ENCODE measurements around the gene CRISP3. TPM values are rescaled to one million over a fixed set of nuclear protein-coding genes. Genes with fewer than 3 reads are reported as not detected.

Gene CRISP3
- total and polyA plus RNA-seq, 2 donors (not counting 1 experiment from before 2014, with no cell fraction given), result not detected

DNA sequence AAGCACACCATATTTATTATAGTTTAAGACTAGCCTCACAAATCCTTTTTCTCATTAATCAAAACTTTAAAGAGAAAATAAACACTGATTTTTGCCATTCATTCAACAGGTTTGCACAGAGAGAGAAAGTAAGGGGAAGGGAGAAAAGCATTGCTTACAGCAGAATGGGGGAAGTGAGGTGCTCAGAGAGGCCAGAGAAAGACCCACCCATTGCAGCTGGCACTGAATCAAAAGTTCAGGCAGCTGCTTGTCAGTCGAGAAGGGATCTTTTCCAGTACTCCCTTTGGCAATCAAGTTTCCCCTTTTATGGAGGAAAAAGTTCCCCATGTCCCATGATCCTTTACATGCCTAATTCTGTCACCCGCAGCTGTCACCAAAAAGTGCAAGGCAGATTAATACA lies 22.9 kb downstream of the CRISP3 start:
- CTCF ChIA-PET, result no interaction called here
- Histone ChIP-seq H3K4me2 (replicated peaks; ENCODE audit: low read depth, low read length, poor library complexity, severe bottlenecking) (no peak overlapping the region), H3K9ac (ENCODE audit: low read length) (no peak overlapping the region), H2AFZ (ENCODE audit: insufficient read depth, low read depth, low read length, poor library complexity, severe bottlenecking) (no peak overlapping the region), H3K4me3 (ENCODE audit: control extremely low read depth in 1 of 5, extremely low read depth in 1 of 5, insufficient read depth in 1 of 5, low read depth in 2 of 5, low read length in 4 of 5) (no peak overlapping the region), H4K20me1 (ENCODE audit: control insufficient read depth, insufficient read depth, low read length, poor library complexity, severe bottlenecking) (no peaks in the 10 kb centered on the region), H3K27me3 (replicated peaks in 1 of 4; ENCODE audit: control extremely low read depth in 1 of 4, control insufficient read depth in 3 of 4, insufficient read depth in 4 of 4, low read length in 3 of 4) (no peaks in the 10 kb centered on the region), H3K4me1 (ENCODE audit: control insufficient read depth in 2 of 2, insufficient read depth in 2 of 2, low read length in 2 of 2) (no peaks in the 10 kb centered on the region), H3K9me3 (ENCODE audit: control extremely low read depth in 1 of 3, control insufficient read depth in 2 of 3, insufficient read depth in 1 of 3, low read length in 2 of 3) (no peaks in the 10 kb centered on the region), H3K36me3 (replicated peaks in 1 of 2; ENCODE audit: control extremely low read depth in 1 of 2, control insufficient read depth in 1 of 2, extremely low read depth in 1 of 2, insufficient read depth in 2 of 2, low read length in 1 of 2) (no peaks in the 10 kb centered on the region), H3K27ac (ENCODE audit: low read length in 2 of 2) (no peak overlapping the region), H3K79me2 (ENCODE audit: control insufficient read depth, insufficient read depth, low read length) (no peaks in the 10 kb centered on the region)
- no peak for DNase-seq
- ATAC-seq (ENCODE audit: low read depth), result no peak
- intact Hi-C loops (cut with micrococcal nuclease), result no loop called here
- Mint-ChIP-seq H3K4me1 (no peaks in the 10 kb centered on the region), H3K27me3 (no peaks in the 10 kb centered on the region), H3K4me3 (no peak overlapping the region), H3K27ac (no peak overlapping the region), H3K9me3 (ENCODE audit: insufficient read depth) (peaks cover 8% of the 10 kb centered on the region)
- 80% methylated on average over 1 of the region's 2 CpGs for WGBS (ENCODE audit: insufficient coverage)
- POLR2A ChIA-PET, result no interaction called here
- no peak for TF ChIP-seq EZH2 (IDR thresholded peaks at IDR 0.05; ENCODE audit: borderline replicate concordance, insufficient read depth, low read depth, low read length, poor library complexity, severe bottlenecking)
- TF ChIP-seq, protein P1, sequence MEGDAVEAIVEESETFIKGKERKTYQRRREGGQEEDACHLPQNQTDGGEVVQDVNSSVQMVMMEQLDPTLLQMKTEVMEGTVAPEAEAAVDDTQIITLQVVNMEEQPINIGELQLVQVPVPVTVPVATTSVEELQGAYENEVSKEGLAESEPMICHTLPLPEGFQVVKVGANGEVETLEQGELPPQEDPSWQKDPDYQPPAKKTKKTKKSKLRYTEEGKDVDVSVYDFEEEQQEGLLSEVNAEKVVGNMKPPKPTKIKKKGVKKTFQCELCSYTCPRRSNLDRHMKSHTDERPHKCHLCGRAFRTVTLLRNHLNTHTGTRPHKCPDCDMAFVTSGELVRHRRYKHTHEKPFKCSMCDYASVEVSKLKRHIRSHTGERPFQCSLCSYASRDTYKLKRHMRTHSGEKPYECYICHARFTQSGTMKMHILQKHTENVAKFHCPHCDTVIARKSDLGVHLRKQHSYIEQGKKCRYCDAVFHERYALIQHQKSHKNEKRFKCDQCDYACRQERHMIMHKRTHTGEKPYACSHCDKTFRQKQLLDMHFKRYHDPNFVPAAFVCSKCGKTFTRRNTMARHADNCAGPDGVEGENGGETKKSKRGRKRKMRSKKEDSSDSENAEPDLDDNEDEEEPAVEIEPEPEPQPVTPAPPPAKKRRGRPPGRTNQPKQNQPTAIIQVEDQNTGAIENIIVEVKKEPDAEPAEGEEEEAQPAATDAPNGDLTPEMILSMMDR (IDR thresholded peaks at IDR 0.05), result no peak

DNA sequence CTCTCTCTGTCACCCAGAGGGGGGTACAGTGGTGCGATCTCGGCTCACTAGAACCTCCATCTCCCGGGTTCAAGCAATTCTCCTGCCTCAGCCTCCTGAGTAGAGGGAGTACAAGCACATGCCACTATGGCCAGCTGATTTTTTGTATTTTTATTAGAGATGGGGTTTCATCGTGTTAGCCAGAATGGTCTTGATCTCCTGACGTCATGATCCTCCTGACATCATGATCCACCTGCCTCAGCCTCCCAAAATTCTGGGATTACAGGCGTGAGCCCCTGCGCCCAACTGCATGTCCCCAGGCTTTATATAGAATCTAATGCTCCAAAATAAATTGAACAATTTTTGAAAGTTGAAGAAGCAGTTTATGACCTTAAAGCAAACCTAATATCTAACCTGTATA lies 23.8 kb downstream of the CRISP3 start:
- no peak for ATAC-seq (ENCODE audit: low read depth)
- Mint-ChIP-seq H3K4me1 (no peaks in the 10 kb centered on the region), H3K27ac (no peak overlapping the region), H3K4me3 (no peak overlapping the region), H3K27me3 (no peaks in the 10 kb centered on the region), H3K9me3 (ENCODE audit: insufficient read depth) (peaks cover 8% of the 10 kb centered on the region)
- TF ChIP-seq EZH2 (IDR thresholded peaks at IDR 0.05; ENCODE audit: borderline replicate concordance, insufficient read depth, low read depth, low read length, poor library complexity, severe bottlenecking), result no peak
- TF ChIP-seq, protein P1 (IDR thresholded peaks at IDR 0.05), result no peak
- no peak overlapping the region for H3K4me2 ChIP-seq (replicated peaks; ENCODE audit: low read depth, low read length, poor library complexity, severe bottlenecking)
- H3K4me3 ChIP-seq (ENCODE audit: control extremely low read depth in 1 of 5, extremely low read depth in 1 of 5, insufficient read depth in 1 of 5, low read depth in 2 of 5, low read length in 4 of 5), result no peak overlapping the region
- no peaks in the 10 kb centered on the region for H3K36me3 ChIP-seq (replicated peaks in 1 of 2; ENCODE audit: control extremely low read depth in 1 of 2, control insufficient read depth in 1 of 2, extremely low read depth in 1 of 2, insufficient read depth in 2 of 2, low read length in 1 of 2)
- H4K20me1 ChIP-seq (ENCODE audit: control insufficient read depth, insufficient read depth, low read length, poor library complexity, severe bottlenecking), result no peaks in the 10 kb centered on the region
- no peaks in the 10 kb centered on the region for H3K9me3 ChIP-seq (ENCODE audit: control extremely low read depth in 1 of 3, control insufficient read depth in 2 of 3, insufficient read depth in 1 of 3, low read length in 2 of 3)
- no peaks in the 10 kb centered on the region for H3K4me1 ChIP-seq (ENCODE audit: control insufficient read depth in 2 of 2, insufficient read depth in 2 of 2, low read length in 2 of 2)
- ChIA-PET CTCF (no interaction called here), POLR2A (no interaction called here)
- no peaks in the 10 kb centered on the region for H3K27me3 ChIP-seq (replicated peaks in 1 of 4; ENCODE audit: control extremely low read depth in 1 of 4, control insufficient read depth in 3 of 4, insufficient read depth in 4 of 4, low read length in 3 of 4)
- no peaks in the 10 kb centered on the region for H3K79me2 ChIP-seq (ENCODE audit: control insufficient read depth, insufficient read depth, low read length)
- intact Hi-C loops (cut with micrococcal nuclease), result no loop called here
- no peak overlapping the region for H2AFZ ChIP-seq (ENCODE audit: insufficient read depth, low read depth, low read length, poor library complexity, severe bottlenecking)
- no peak for DNase-seq
- 100% methylated on average over 1 of the region's 7 CpGs for WGBS (ENCODE audit: insufficient coverage)
- no peak overlapping the region for H3K27ac ChIP-seq (ENCODE audit: low read length in 2 of 2)
- no peak overlapping the region for H3K9ac ChIP-seq (ENCODE audit: low read length)

Data from B cell (primary cell).